ENCODE measurements around the gene COL18A1. TPM values are rescaled to one million over a fixed set of nuclear protein-coding genes. Genes with fewer than 3 reads are reported as not detected.

COL18A1 gene
- total RNA-seq, 4 donors from 2014 or later: 124 to 224 (median 173) TPM

DNA sequence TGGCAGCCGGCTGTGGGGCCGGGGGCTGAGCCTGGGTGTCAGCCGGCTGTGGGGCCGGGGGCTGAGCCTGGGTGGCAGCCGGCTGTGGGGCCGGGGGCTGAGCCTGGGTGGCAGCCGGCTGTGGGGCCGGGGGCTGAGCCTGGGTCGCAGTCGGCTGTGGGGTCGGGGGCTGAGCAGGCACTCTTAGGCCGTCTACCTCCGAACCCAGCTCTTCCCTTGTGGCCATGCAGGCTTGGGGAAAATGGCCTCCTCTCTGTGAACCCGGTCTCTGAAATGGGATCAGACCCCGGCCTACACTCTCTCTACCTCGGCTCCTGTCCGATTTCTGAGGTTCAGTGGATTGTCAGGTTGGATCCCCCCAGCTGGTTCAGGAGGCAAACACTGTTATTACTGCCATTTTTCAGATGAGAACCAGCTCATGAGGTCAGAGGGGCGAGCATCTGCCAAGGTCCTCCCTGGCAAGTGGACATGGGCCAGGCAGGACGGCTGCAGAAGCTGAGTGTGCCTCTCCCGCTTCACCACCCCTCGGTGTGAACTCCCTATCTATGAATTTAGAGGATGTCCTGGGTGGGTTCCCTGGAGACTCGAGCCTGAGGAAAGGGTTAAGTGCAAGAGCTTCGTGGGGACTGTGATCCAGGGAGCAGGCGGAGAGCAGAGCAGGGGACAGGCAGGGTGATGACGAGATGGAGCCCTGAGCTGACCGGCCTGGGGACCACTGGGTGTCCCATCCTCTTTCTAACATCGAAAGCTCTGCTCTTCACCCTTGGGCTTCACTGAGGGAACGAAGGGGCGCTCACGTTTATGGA lies 10.9 kb upstream of the COL18A1 start:
- H3K36me3 ChIP-seq: no peaks in the 10 kb centered on the region
- H3K27ac ChIP-seq: no peak overlapping the region
- no peaks in the 10 kb centered on the region for H3K9me3 ChIP-seq
- TF ChIP-seq, protein P1, sequence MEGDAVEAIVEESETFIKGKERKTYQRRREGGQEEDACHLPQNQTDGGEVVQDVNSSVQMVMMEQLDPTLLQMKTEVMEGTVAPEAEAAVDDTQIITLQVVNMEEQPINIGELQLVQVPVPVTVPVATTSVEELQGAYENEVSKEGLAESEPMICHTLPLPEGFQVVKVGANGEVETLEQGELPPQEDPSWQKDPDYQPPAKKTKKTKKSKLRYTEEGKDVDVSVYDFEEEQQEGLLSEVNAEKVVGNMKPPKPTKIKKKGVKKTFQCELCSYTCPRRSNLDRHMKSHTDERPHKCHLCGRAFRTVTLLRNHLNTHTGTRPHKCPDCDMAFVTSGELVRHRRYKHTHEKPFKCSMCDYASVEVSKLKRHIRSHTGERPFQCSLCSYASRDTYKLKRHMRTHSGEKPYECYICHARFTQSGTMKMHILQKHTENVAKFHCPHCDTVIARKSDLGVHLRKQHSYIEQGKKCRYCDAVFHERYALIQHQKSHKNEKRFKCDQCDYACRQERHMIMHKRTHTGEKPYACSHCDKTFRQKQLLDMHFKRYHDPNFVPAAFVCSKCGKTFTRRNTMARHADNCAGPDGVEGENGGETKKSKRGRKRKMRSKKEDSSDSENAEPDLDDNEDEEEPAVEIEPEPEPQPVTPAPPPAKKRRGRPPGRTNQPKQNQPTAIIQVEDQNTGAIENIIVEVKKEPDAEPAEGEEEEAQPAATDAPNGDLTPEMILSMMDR (IDR thresholded peaks at IDR 0.05): no peak
- TF ChIP-seq EP300 (IDR thresholded peaks at IDR 0.05) (no peak), POLR2A (IDR thresholded peaks at IDR 0.05) (no peak)
- no peaks in the 10 kb centered on the region for H3K4me1 ChIP-seq
- WGBS, 2 donors: 81 to 84% methylated on average over 23 to 25 of the region's 30 CpGs
- H3K4me3 ChIP-seq: no peak overlapping the region
- no peak for DNase-seq (ENCODE audit: low spot score in 2 of 2)
- H3K27me3 ChIP-seq: no peaks in the 10 kb centered on the region

DNA sequence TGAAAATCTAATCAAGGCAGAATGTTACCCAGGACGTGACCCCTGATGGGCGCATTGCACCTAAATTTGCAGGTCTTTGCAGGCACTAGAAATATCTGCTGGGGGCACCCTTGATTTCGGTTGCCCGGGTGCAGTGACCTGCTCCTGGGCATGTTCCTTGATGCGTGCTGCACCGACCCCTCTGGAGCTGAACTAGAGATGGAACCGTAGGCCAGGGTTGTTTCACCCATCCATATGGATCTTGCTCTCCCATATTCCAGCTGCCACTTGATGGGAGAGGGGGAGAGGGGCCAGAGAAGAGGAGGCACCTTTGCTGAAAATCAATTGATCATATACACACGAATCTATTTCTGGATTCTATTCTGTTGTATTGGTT lies 8.4 kb upstream of the COL18A1 start:
- peaks cover 0 to 13% (median 0%) of the 10 kb centered on the region in 4 donors for H3K9me3 ChIP-seq
- TF ChIP-seq EP300 (IDR thresholded peaks at IDR 0.05): no peak
- TF ChIP-seq, protein P1 (IDR thresholded peaks at IDR 0.05): no peak
- no peak for TF ChIP-seq POLR2A (IDR thresholded peaks at IDR 0.05)
- 83 to 86% methylated on average over 8 of the region's 8 CpGs for WGBS, 2 donors
- H3K4me1 ChIP-seq: no peaks in the 10 kb centered on the region
- no peaks in the 10 kb centered on the region for H3K27me3 ChIP-seq
- no peak for DNase-seq (ENCODE audit: low spot score in 2 of 2)
- H3K36me3 ChIP-seq: no peaks in the 10 kb centered on the region
- H3K27ac ChIP-seq: no peak overlapping the region
- H3K4me3 ChIP-seq: no peak overlapping the region

DNA sequence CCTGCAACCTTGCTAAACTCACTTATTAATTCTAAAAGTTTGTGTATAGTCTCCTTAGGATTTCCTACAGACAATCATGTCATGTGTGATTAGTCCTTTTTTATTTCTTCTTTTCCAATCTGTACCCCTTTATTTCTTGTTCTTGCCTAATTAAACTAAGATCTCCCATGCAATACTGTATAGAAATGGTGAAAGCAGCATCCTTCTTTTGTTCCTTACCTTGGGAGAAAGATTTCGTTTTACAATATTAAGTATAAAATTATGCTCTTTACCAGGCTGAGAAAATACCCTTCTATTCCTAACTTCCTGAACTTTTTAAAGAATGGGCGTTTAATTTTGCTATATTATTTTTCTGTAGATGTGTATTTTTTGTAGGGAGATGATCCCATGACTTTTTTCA lies 7.6 kb upstream of the COL18A1 start:
- H3K4me1 ChIP-seq: no peaks in the 10 kb centered on the region
- DNase-seq (ENCODE audit: low spot score in 2 of 2): no peak
- no peaks in the 10 kb centered on the region for H3K27me3 ChIP-seq
- H3K27ac ChIP-seq: no peak overlapping the region
- WGBS, 2 donors: 84 to 89% methylated on average over 2 of the region's 2 CpGs
- H3K9me3 ChIP-seq: peaks cover 0 to 21% (median 0%) of the 10 kb centered on the region in 4 donors
- no peaks in the 10 kb centered on the region for H3K36me3 ChIP-seq
- TF ChIP-seq, protein P1 (IDR thresholded peaks at IDR 0.05): no peak
- no peak for TF ChIP-seq POLR2A (IDR thresholded peaks at IDR 0.05)
- TF ChIP-seq EP300 (IDR thresholded peaks at IDR 0.05): no peak
- no peak overlapping the region for H3K4me3 ChIP-seq

DNA sequence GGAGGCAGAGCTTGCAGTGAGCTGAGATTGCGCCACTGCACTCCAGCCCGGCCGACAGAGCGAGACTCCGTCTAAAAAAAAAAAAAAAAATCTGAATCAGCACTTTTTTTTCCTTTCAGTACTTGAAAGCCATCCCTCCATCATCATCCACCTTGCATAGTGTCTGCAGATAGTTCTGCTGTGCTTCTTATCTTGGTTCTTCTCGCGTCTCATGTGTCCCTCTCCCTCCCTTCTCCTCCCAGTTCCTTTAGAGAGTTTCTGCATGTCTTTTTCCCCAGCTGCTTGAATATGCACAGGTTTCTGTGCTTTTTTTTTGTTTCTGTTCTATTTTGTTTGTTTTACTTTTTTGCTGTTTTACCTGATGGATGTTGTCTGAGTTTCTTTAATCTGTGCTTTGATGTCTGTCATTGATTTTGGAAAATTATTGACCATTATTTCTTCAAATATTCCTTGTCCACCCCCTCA lies 3.9 kb upstream of the COL18A1 start:
- Histone ChIP-seq H3K4me3 (no peak overlapping the region), H3K27me3 (peaks cover 0 to 10% of the 10 kb centered on the region in 2 donors), H3K27ac (no peak overlapping the region), H3K9me3 (peaks cover 0 to 21% (median 0%) of the 10 kb centered on the region in 4 donors), H3K4me1 (peaks cover 0 to 14% (median 11%) of the 10 kb centered on the region in 4 donors), H3K36me3 (no peaks in the 10 kb centered on the region)
- DNase-seq (ENCODE audit: low spot score in 2 of 2): no peak
- 91 to 92% methylated on average over 7 of the region's 7 CpGs for WGBS, 2 donors
- TF ChIP-seq EP300 (IDR thresholded peaks at IDR 0.05) (no peak), POLR2A (IDR thresholded peaks at IDR 0.05) (no peak)
- TF ChIP-seq, protein P1 (IDR thresholded peaks at IDR 0.05): no peak
